Neuronal stem cell (in vitro differentiated cells): Measurements from ENCODE around the gene PPM1E.

ENCODE experiments used
- DNase-seq: peaks from one replicate; pipeline ENCODE4 v3.0.0-alpha.2; 2013; ENCODE audit warnings: low spot score
- H2AFZ ChIP-seq: one replicate; pipeline ENCODE4 v1.6.1; 2013; ENCODE audit warnings: mild to moderate bottlenecking, low read length, inconsistent platforms
- H2AK5ac ChIP-seq: 2 replicates; pipeline ENCODE4 v1.6.1; 2013; ENCODE audit warnings: low read depth, mild to moderate bottlenecking, inconsistent platforms, low read length, moderate library complexity, mixed read lengths
- H2BK120ac ChIP-seq: 2 replicates; pipeline ENCODE4 v1.6.1; 2013; ENCODE audit warnings: low read depth, mild to moderate bottlenecking, inconsistent platforms, low read length, moderate library complexity, mixed read lengths
- H2BK12ac ChIP-seq: one replicate; pipeline ENCODE4 v1.6.1; 2013; ENCODE audit warnings: low read length, inconsistent platforms
- H2BK15ac ChIP-seq: 2 replicates; pipeline ENCODE4 v1.6.1; 2013; ENCODE audit warnings: mild to moderate bottlenecking, low read length, inconsistent platforms, mixed read lengths
- H2BK5ac ChIP-seq: one replicate; pipeline ENCODE4 v1.6.1; 2013; ENCODE audit warnings: inconsistent platforms, mild to moderate bottlenecking, low read length, moderate library complexity
- H3K14ac ChIP-seq: one replicate; pipeline ENCODE4 v1.6.1; 2013; ENCODE audit warnings: low read length, inconsistent platforms
- H3K18ac ChIP-seq: 2 replicates; pipeline ENCODE4 v1.6.1; 2013; ENCODE audit warnings: low read length, inconsistent platforms
- H3K23ac ChIP-seq: 2 replicates; pipeline ENCODE4 v1.6.1; 2013; ENCODE audit warnings: low read depth, mild to moderate bottlenecking, mixed read lengths, low read length, inconsistent platforms; ENCODE audit not compliant: poor library complexity
- H3K27ac ChIP-seq: replicated peaks from 3 replicates; pipeline ENCODE4 v1.5.1; 2013; ENCODE audit warnings: low read length, inconsistent platforms
- H3K27me3 ChIP-seq, 3 experiments: 2 replicates each; pipeline ENCODE4 v1.6.1; 2013; ENCODE audit warnings: low read length in 3 of 3, mild to moderate bottlenecking in 2 of 3, inconsistent platforms in 1 of 3, low read depth in 1 of 3, mixed read lengths in 1 of 3, moderate library complexity in 1 of 3; ENCODE audit not compliant: control insufficient read depth in 3 of 3, insufficient read depth in 3 of 3
- H3K36me3 ChIP-seq, 2 donors: replicated peaks in 1 of 2; 2 replicates each; pipeline ENCODE4 v1.6.1; 2013; ENCODE audit warnings: low read length in 2 of 2; ENCODE audit not compliant: control insufficient read depth in 2 of 2, insufficient read depth in 2 of 2
- H3K4ac ChIP-seq: 2 replicates; pipeline ENCODE4 v1.6.1; 2013; ENCODE audit warnings: inconsistent platforms, mild to moderate bottlenecking, low read length, moderate library complexity
- H3K4me1 ChIP-seq, 2 donors: 1 replicate in 1 of 2; 2 replicates in 1 of 2; pipeline ENCODE4 v1.6.1; 2013; ENCODE audit warnings: low read length in 2 of 2, low read depth in 1 of 2; ENCODE audit not compliant: control insufficient read depth in 2 of 2, insufficient read depth in 1 of 2
- H3K4me2 ChIP-seq: one replicate; pipeline ENCODE4 v1.6.1; 2013; ENCODE audit warnings: mild to moderate bottlenecking, low read length, inconsistent platforms; ENCODE audit not compliant: insufficient read depth, poor library complexity, severe bottlenecking
- H3K4me3 ChIP-seq, 2 donors: 2 replicates each; pipeline ENCODE4 v1.5.1; 2013; ENCODE audit warnings: low read length in 2 of 2, mild to moderate bottlenecking in 2 of 2, inconsistent platforms in 1 of 2, moderate library complexity in 1 of 2
- H3K79me1 ChIP-seq: one replicate; pipeline ENCODE4 v1.6.1; 2013; ENCODE audit warnings: low read depth, mild to moderate bottlenecking, inconsistent platforms, low read length, moderate library complexity
- H3K9ac ChIP-seq: one replicate; pipeline ENCODE4 v1.6.1; 2013; ENCODE audit warnings: mild to moderate bottlenecking, low read depth, low read length, inconsistent platforms; ENCODE audit not compliant: poor library complexity
- H3K9me3 ChIP-seq, 2 donors: replicated peaks in 1 of 2; 2 replicates each; pipeline versions ENCODE3 to v1.6.1; 2013; ENCODE audit warnings: low read length in 2 of 2, mild to moderate bottlenecking in 2 of 2, inconsistent platforms in 1 of 2, low read depth in 1 of 2, mixed read lengths in 1 of 2, moderate library complexity in 1 of 2; ENCODE audit not compliant: control insufficient read depth in 2 of 2, insufficient read depth in 1 of 2
- H4K8ac ChIP-seq: one replicate; pipeline ENCODE4 v1.6.1; 2013; ENCODE audit warnings: low read depth, mild to moderate bottlenecking, inconsistent platforms, low read length, moderate library complexity
- H4K91ac ChIP-seq: one replicate; pipeline ENCODE4 v1.6.1; 2013; ENCODE audit warnings: low read length, low read depth, mild to moderate bottlenecking, inconsistent platforms; ENCODE audit not compliant: poor library complexity
- WGBS, 2 donors: extraction: QIAGEN DNeasy Blood & Tissue Kit; methylation state at CpG; one replicate each; pipeline ENCODE4 v1.1.7; 2013; ENCODE audit warnings: missing lambda C conversion rate in 2 of 2, mixed read lengths in 1 of 2; ENCODE audit not compliant: insufficient read length in 2 of 2, insufficient replicate concordance in 1 of 2; ENCODE audit errors: extremely low coverage in 2 of 2; 5-methylcytosine and 5-hydroxymethylcytosine counted together

PPM1E gene

DNA sequence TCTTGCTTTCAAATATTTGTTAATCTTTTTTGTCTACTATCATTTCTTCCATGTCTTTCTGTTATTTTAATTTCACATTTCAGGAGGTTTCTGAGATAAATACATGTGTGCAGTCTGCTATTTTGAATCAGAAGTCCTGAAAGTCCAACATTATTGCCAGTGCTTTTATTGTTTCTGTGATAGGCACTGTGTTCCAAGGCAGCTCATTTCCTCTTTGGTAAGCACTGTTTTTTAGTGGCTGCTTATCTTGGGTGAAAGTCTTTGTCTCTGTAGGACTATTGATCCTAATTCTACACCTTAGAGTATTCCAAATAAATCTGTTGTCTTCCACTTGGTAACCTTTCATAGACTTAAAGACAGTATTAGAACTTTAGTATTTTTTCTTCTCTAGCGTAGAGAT is 76.1 kb downstream of the PPM1E start:
- Histone ChIP-seq H3K9me3 (peaks cover 0 to 5% of the 10 kb centered on the region in 2 donors), H2BK5ac (no peak overlapping the region), H3K4ac (no peak overlapping the region), H2BK12ac (no peak overlapping the region), H3K9ac (no peak overlapping the region), H3K4me1 (no peaks in the 10 kb centered on the region), H4K91ac (no peak overlapping the region), H3K14ac (no peak overlapping the region), H2AK5ac (no peak overlapping the region), H3K27me3 (no peaks in the 10 kb centered on the region), H2AFZ (no peak overlapping the region), H3K4me2 (no peak overlapping the region), H2BK120ac (no peak overlapping the region), H3K18ac (no peak overlapping the region), H3K4me3 (no peak overlapping the region), H3K23ac (no peak overlapping the region), H3K79me1 (no peaks in the 10 kb centered on the region), H2BK15ac (no peak overlapping the region), H3K27ac (no peak overlapping the region), H4K8ac (no peak overlapping the region), H3K36me3 (no peaks in the 10 kb centered on the region)
- DNase-seq = no peak
- WGBS, 2 donors = no CpG with 5 or more reads among the region's 1 CpG

DNA sequence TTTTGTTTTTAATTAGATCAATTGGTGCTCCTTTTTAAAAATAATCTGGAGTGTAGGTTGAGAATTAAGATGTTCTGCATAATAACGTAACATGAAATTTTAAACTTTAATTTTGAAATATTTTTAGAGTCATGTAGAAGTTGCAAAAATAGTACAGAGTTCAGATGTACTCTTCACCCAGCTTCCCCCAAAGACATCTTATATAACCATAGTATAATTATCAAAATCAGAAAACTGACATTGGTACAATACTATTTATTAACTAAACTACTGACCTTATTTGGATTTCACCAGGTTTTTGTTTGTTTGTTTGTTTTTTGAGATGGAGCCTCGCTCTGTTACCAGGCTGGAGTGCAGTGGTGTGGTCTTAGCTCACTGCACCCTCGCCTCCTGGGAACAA is 76.9 kb downstream of the PPM1E start:
- no CpG with 5 or more reads among the region's 3 CpGs for WGBS, 2 donors

DNA sequence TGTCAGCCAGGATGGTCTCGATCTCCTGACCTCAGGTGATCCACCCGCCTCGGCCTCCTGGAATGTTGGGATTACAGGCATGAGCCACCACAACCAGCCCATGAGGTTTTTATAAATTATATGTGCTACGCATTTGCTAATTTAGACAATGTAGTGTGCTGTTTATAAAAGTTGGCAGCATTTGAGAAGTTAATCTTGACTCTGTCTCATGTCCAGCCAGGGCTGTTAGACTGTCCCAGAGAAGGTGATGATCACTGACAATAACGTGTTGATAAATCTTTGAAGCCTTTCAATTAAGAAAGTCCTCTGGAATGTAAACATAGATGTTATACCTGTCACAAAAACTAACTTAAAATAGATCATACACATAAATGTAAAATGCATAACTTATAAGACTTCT is 82.0 kb downstream of the PPM1E start:
- DNase-seq = no peak
- H3K4me3 ChIP-seq = no peak overlapping the region
- no peaks in the 10 kb centered on the region for H3K79me1 ChIP-seq
- no peak overlapping the region for H3K4me2 ChIP-seq
- no peaks in the 10 kb centered on the region for H3K9me3 ChIP-seq
- no peak overlapping the region for H2BK120ac ChIP-seq
- no peaks in the 10 kb centered on the region for H3K36me3 ChIP-seq
- H3K9ac ChIP-seq = no peak overlapping the region
- H4K8ac ChIP-seq = no peak overlapping the region
- no peak overlapping the region for H3K18ac ChIP-seq
- no peak overlapping the region for H3K14ac ChIP-seq
- no peak overlapping the region for H3K23ac ChIP-seq
- H3K27ac ChIP-seq = no peak overlapping the region
- no peak overlapping the region for H2AK5ac ChIP-seq
- no peak overlapping the region for H2BK5ac ChIP-seq
- no CpG with 5 or more reads among the region's 5 CpGs for WGBS, 2 donors
- H4K91ac ChIP-seq = no peak overlapping the region
- no peaks in the 10 kb centered on the region for H3K4me1 ChIP-seq
- no peak overlapping the region for H3K4ac ChIP-seq
- no peak overlapping the region for H2AFZ ChIP-seq
- no peaks in the 10 kb centered on the region for H3K27me3 ChIP-seq
- no peak overlapping the region for H2BK15ac ChIP-seq
- H2BK12ac ChIP-seq = no peak overlapping the region

More for the DNA sequence above, 76.9 kb downstream of the PPM1E start:
- H3K9me3 ChIP-seq = peaks cover 0 to 5% of the 10 kb centered on the region in 2 donors
- H2AFZ ChIP-seq = no peak overlapping the region
- H3K27ac ChIP-seq = no peak overlapping the region
- H2AK5ac ChIP-seq = no peak overlapping the region
- no peak overlapping the region for H2BK12ac ChIP-seq
- H3K9ac ChIP-seq = no peak overlapping the region
- H3K4me2 ChIP-seq = no peak overlapping the region
- no peak overlapping the region for H4K8ac ChIP-seq
- no peaks in the 10 kb centered on the region for H3K36me3 ChIP-seq
- H2BK5ac ChIP-seq = no peak overlapping the region
- no peak for DNase-seq
- no peak overlapping the region for H3K4me3 ChIP-seq
- no peaks in the 10 kb centered on the region for H3K27me3 ChIP-seq
- no peak overlapping the region for H3K18ac ChIP-seq
- H3K79me1 ChIP-seq = no peaks in the 10 kb centered on the region
- no peak overlapping the region for H2BK15ac ChIP-seq
- no peak overlapping the region for H4K91ac ChIP-seq
- no peak overlapping the region for H3K4ac ChIP-seq
- no peak overlapping the region for H2BK120ac ChIP-seq
- H3K14ac ChIP-seq = no peak overlapping the region
- H3K23ac ChIP-seq = no peak overlapping the region
- H3K4me1 ChIP-seq = no peaks in the 10 kb centered on the region

DNA sequence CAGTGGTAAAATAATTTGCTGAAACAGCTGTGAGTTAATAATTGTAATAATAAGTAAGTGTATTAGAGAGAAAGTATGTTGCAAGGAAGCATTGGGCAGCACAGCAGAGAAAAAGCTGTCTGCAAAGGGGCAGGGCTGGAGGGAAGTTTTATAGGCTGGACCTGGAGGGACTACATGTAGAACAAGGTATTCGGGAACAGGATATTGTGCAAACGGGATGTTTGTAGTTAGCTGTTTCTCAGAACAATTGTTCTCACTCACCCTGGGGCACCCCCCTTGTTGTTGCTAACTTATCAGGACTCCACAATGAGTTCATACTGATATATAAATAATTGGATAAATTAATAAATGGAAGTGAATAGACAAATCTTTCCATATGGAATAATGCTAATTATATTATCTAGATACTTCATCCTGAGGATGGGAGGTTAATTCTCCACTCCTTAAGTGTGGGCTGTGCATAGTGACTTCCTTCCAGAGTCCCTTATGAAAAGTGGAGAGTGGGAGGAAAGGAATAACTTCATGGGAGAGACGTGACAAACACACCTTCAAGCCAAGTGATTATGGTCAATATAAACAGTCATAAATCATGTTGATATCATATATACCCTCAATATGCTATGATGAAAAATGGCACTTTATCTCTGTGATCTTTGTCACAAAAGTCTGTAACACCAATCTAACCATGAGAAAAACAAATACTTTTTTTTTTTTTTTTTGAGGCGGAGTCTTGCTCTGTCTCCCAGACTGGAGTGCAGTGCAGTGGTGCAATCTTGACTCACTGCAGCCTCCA is 85.4 kb downstream of the PPM1E start:
- Histone ChIP-seq H2BK12ac (no peak overlapping the region), H3K4ac (no peak overlapping the region), H3K27ac (no peak overlapping the region), H3K9me3 (no peaks in the 10 kb centered on the region), H2BK5ac (no peak overlapping the region), H2AFZ (no peak overlapping the region), H3K18ac (no peak overlapping the region), H2BK120ac (no peak overlapping the region), H4K91ac (no peak overlapping the region), H3K27me3 (no peaks in the 10 kb centered on the region), H3K4me3 (no peak overlapping the region), H3K36me3 (no peaks in the 10 kb centered on the region), H2BK15ac (no peak overlapping the region), H3K23ac (no peak overlapping the region), H3K4me1 (no peaks in the 10 kb centered on the region), H2AK5ac (no peak overlapping the region), H3K4me2 (no peak overlapping the region), H4K8ac (no peak overlapping the region), H3K79me1 (no peaks in the 10 kb centered on the region), H3K14ac (no peak overlapping the region), H3K9ac (no peak overlapping the region)
- no peak for DNase-seq
- WGBS, 2 donors = no CpG with 5 or more reads among the region's 4 CpGs
